ENCODE measurements around the gene DOCK1. TPM values are rescaled to one million over a fixed set of nuclear protein-coding genes. Genes with fewer than 3 reads are reported as not detected.

The DOCK1 gene
- total RNA-seq, 1 donor from 2014 or later, result 16.8 TPM

GRCh38 chr10:126957111-126957510, 51.9 kb downstream of the DOCK1 start:
- intact Hi-C loops (cut with micrococcal nuclease), result no loop called here
- TF ChIP-seq, protein P1, sequence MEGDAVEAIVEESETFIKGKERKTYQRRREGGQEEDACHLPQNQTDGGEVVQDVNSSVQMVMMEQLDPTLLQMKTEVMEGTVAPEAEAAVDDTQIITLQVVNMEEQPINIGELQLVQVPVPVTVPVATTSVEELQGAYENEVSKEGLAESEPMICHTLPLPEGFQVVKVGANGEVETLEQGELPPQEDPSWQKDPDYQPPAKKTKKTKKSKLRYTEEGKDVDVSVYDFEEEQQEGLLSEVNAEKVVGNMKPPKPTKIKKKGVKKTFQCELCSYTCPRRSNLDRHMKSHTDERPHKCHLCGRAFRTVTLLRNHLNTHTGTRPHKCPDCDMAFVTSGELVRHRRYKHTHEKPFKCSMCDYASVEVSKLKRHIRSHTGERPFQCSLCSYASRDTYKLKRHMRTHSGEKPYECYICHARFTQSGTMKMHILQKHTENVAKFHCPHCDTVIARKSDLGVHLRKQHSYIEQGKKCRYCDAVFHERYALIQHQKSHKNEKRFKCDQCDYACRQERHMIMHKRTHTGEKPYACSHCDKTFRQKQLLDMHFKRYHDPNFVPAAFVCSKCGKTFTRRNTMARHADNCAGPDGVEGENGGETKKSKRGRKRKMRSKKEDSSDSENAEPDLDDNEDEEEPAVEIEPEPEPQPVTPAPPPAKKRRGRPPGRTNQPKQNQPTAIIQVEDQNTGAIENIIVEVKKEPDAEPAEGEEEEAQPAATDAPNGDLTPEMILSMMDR (IDR thresholded peaks at IDR 0.05; ENCODE audit: borderline replicate concordance), result no peak
- Histone ChIP-seq H3K27ac (replicated peaks) (no peak overlapping the region), H3K27me3 (ENCODE audit: low read depth) (no peaks in the 10 kb centered on the region), H3K9me3 (replicated peaks) (no peaks in the 10 kb centered on the region), H3K4me1 (peaks cover 9% of the 10 kb centered on the region), H3K4me3 (no peak overlapping the region), H3K36me3 (no peaks in the 10 kb centered on the region)
- DNase-seq, result no peak

GRCh38 chr10:126959431-126959830, 54.2 kb downstream of the DOCK1 start:
- H3K27ac ChIP-seq (replicated peaks), result no peak overlapping the region
- intact Hi-C loops (cut with micrococcal nuclease), result no loop called here
- H3K4me3 ChIP-seq, result no peak overlapping the region
- no peaks in the 10 kb centered on the region for H3K9me3 ChIP-seq (replicated peaks)
- TF ChIP-seq, protein P1 (IDR thresholded peaks at IDR 0.05; ENCODE audit: borderline replicate concordance), result no peak
- DNase-seq, result no peak
- H3K27me3 ChIP-seq (ENCODE audit: low read depth), result no peaks in the 10 kb centered on the region
- peaks cover 18% of the 10 kb centered on the region for H3K4me1 ChIP-seq
- H3K36me3 ChIP-seq, result no peaks in the 10 kb centered on the region

GRCh38 chr10:126959906-126960685, 54.9 kb downstream of the DOCK1 start:
- Histone ChIP-seq H3K27ac (replicated peaks) (no peak overlapping the region), H3K27me3 (ENCODE audit: low read depth) (no peaks in the 10 kb centered on the region), H3K4me3 (no peak overlapping the region), H3K4me1 (peaks cover 20% of the 10 kb centered on the region), H3K9me3 (replicated peaks) (no peaks in the 10 kb centered on the region), H3K36me3 (no peaks in the 10 kb centered on the region)
- DNase-seq, result no peak
- TF ChIP-seq, protein P1 (IDR thresholded peaks at IDR 0.05; ENCODE audit: borderline replicate concordance), result no peak
- intact Hi-C loops (cut with micrococcal nuclease), result no loop called here

- H3K9me3 ChIP-seq (replicated peaks), result no peaks in the 10 kb centered on the region
- H3K4me3 ChIP-seq, result no peak overlapping the region
- H3K27me3 ChIP-seq (ENCODE audit: low read depth), result no peaks in the 10 kb centered on the region
- peaks cover 12% of the 10 kb centered on the region for H3K4me1 ChIP-seq
- no peak overlapping the region for H3K27ac ChIP-seq (replicated peaks)
- DNase-seq, result no peak
- intact Hi-C loops (cut with micrococcal nuclease), result no loop called here
- no peaks in the 10 kb centered on the region for H3K36me3 ChIP-seq
- TF ChIP-seq, protein P1 (IDR thresholded peaks at IDR 0.05; ENCODE audit: borderline replicate concordance), result no peak
Observed at GRCh38 chr10:126963354-126963753, 58.1 kb downstream of the DOCK1 start.

DNA sequence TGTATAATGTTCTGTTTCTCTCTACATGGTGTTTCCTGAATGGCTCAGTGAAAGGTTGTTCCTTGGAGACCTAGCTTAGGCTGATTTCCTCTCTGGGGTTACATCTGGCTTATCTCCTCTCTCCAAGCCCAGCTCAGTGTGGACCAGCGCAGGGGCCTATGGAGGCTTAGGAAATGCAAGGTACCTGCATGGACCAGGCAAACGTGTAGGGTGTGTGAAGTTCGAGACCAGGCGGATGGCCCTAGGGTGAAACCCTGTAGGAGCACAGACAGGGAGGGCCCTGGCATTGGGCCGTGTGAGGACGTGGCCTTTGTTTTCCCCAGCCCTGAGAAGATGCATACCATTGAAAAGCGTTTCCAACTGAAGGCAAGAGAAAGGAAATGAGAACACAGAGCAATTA, 59.0 kb downstream of the DOCK1 start:
- H3K4me3 ChIP-seq, result no peak overlapping the region
- TF ChIP-seq, protein P1 (IDR thresholded peaks at IDR 0.05; ENCODE audit: borderline replicate concordance), result no peak
- no peak for DNase-seq
- no peaks in the 10 kb centered on the region for H3K9me3 ChIP-seq (replicated peaks)
- no peaks in the 10 kb centered on the region for H3K36me3 ChIP-seq
- peaks cover 12% of the 10 kb centered on the region for H3K4me1 ChIP-seq
- no peaks in the 10 kb centered on the region for H3K27me3 ChIP-seq (ENCODE audit: low read depth)
- intact Hi-C loops (cut with micrococcal nuclease), result no loop called here
- H3K27ac ChIP-seq (replicated peaks), result no peak overlapping the region

All from left ventricle myocardium inferior (tissue), 1 donor.